Measurements from ENCODE around the gene STIP1. TPM values are rescaled to one million over a fixed set of nuclear protein-coding genes. Genes with fewer than 3 reads are reported as not detected.

The STIP1 gene
- total and polyA plus RNA-seq, 9 of the 15 experiments (the other 6 are each of a cell fraction or from before 2014, with no cell fraction given): 58.1 to 465 (median 346) TPM

DNA sequence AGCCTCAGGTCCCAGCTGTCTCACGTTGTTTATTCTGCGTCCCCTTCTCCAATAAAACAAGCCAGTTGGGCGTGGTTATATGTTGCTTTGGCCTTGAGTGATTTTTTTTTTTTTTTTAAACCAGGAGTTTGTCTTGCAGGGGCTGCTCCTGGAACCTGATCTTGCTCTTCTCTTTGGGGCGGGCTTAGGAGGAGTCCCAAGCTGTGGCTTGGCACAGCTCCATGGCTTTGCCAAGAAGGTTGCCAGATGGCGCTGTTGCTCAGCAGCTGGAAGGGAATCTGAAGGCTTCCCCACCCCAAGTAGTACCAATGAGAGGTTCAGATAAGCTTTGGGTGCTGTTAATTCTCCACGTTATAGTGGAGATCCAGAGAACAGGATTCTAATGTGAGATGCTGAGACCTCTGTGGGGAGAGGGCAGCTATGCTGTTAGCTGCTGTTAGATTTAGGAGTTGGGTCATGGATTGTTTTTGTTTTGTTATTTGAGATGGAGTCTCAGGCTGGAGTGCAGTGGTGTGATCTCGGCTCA is 18.6 kb downstream of the STIP1 start:
- intact Hi-C loops (cut with micrococcal nuclease): loop anchor here (1.0 kb wide), 2 partner anchors 66 to 100 kb away; no protein-coding TSS in a partner anchor
- peak; percentile 97 for FAIRE-seq
- no peak for TF ChIP-seq CBX2 (IDR thresholded peaks at IDR 0.05; ENCODE audit: insufficient read depth, low read length, poor library complexity, severe bottlenecking)
- TF ChIP-seq NR2C1 (IDR thresholded peaks at IDR 0.05): no peak
- no peak for TF ChIP-seq NR2C1 (tag; IDR thresholded peaks at IDR 0.05)
- no peak for TF ChIP-seq TOE1 (IDR thresholded peaks at IDR 0.05; ENCODE audit: borderline replicate concordance)
- TF ChIP-seq TOE1 (CRISPR knock-in tag; IDR thresholded peaks at IDR 0.05; ENCODE audit: borderline replicate concordance, low read depth): no peak
- peak; percentile 41; the same call in 1 of the 2 replicates for TF ChIP-seq STAG1 (CRISPR knock-in tag; IDR thresholded peaks at IDR 0.05; ENCODE audit: borderline replicate concordance)
- peak in 1 of 2 experiments; percentile 70; a peak in 2 of 4 replicates for TF ChIP-seq RCOR1 (IDR thresholded peaks at IDR 0.05; ENCODE audit: borderline replicate concordance in 1 of 2, low read depth in 2 of 2, low read length in 2 of 2)
- peak; percentile 82 for TF ChIP-seq SMAD1 (IDR thresholded peaks at IDR 0.05; ENCODE audit: low read depth, low read length, partially characterized antibody)
- 0 out of 2 replicates have a peak, but pooled peaks have one; percentile 30 for TF ChIP-seq HDGF (IDR thresholded peaks at IDR 0.05)
- TF ChIP-seq NR2C2 (CRISPR knock-in tag; IDR thresholded peaks at IDR 0.05): no peak
- TF ChIP-seq NR2C2 (tag; IDR thresholded peaks at IDR 0.05): no peak
- TF ChIP-seq ZBTB49 (CRISPR knock-in tag; IDR thresholded peaks at IDR 0.05; ENCODE audit: borderline replicate concordance): no peak
- no peak for TF ChIP-seq IRF1 (CRISPR knock-in tag; IDR thresholded peaks at IDR 0.05; ENCODE audit: borderline replicate concordance)
- TF ChIP-seq ZNF592 (IDR thresholded peaks at IDR 0.05): peak; percentile 61; the same call in 1 of the 2 replicates

More for the DNA sequence above, 18.6 kb downstream of the STIP1 start:
- H3K9ac ChIP-seq (ENCODE audit: insufficient read depth in 1 of 2, low read depth in 2 of 2, low read length in 2 of 2): peak overlapping the region in 1 of 2 experiments; percentile 49; a peak in 1 of 4 replicates
- peaks cover 40% of the 10 kb centered on the region for H3K79me2 ChIP-seq (ENCODE audit: control insufficient read depth, insufficient read depth, low read length)
- DNase-seq (ENCODE audit: extremely low read depth in 1 of 4, low spot score in 3 of 4) (peak; percentile 79 to 96 (median 86)), ATAC-seq (peak; percentile 63)
- H3K4me1 ChIP-seq (replicated peaks in 1 of 2; ENCODE audit: control insufficient read depth in 2 of 2, insufficient read depth in 2 of 2, low read length in 2 of 2): peaks cover 36 to 60% of the 10 kb centered on the region in 2 experiments
- in situ Hi-C loops (cut with MboI): no loop called here
- no peak overlapping the region for H3K4me3 ChIP-seq
- H3K9me1 ChIP-seq (ENCODE audit: control insufficient read depth, insufficient read depth, low read length): peaks cover 8% of the 10 kb centered on the region
- no peak overlapping the region for H3K4me2 ChIP-seq (ENCODE audit: insufficient read depth, low read length)
- no peaks in the 10 kb centered on the region for H3K9me3 ChIP-seq (replicated peaks; ENCODE audit: control insufficient read depth, insufficient read depth, low read depth, low read length)
- H3K27ac ChIP-seq (ENCODE audit: extremely low read depth, low read depth, low read length): peak overlapping the region; percentile 29; the same call in 2 of the 3 replicates
- H2AFZ ChIP-seq (ENCODE audit: low read depth, low read length): no peak overlapping the region
- ChIA-PET POLR2A (interaction anchor here (0.6 to 8.2 kb wide), 9 partner anchors 14 to 152 kb away, joined by 3 to 77 read pairs (median 6); partner anchors contain the start of genes CATSPERZ, ESRRA, NUDT22 and TRPT1), CTCF (ENCODE audit: low intra/inter-chr PET ratio) (interaction anchor here (0.7 to 2.6 kb wide), 5 partner anchors 65 to 164 kb away, joined by 4 to 11 read pairs (median 9); no protein-coding TSS in a partner anchor)
- WGBS (ENCODE audit: insufficient coverage, low coverage, missing lambda C conversion rate): 21% methylated on average over 7 of the region's 7 CpGs
- H4K20me1 ChIP-seq (replicated peaks; ENCODE audit: control insufficient read depth, insufficient read depth, low read length): no peaks in the 10 kb centered on the region; the same call in 1 of the 2 replicates
- peaks cover 89% of the 10 kb centered on the region for H3K36me3 ChIP-seq (ENCODE audit: control insufficient read depth, insufficient read depth, low read length)
- no TSS peak for BruUV-seq (replicated peaks)
- no peaks in the 10 kb centered on the region for H3K27me3 ChIP-seq (ENCODE audit: control insufficient read depth in 2 of 2, insufficient read depth in 2 of 2, low read length in 2 of 2)
